ENCODE measurements around the gene RPAIN.
A peak's percentile ranks its signal among the peaks of the same experiment; 100 is the strongest.

The RPAIN gene

DNA sequence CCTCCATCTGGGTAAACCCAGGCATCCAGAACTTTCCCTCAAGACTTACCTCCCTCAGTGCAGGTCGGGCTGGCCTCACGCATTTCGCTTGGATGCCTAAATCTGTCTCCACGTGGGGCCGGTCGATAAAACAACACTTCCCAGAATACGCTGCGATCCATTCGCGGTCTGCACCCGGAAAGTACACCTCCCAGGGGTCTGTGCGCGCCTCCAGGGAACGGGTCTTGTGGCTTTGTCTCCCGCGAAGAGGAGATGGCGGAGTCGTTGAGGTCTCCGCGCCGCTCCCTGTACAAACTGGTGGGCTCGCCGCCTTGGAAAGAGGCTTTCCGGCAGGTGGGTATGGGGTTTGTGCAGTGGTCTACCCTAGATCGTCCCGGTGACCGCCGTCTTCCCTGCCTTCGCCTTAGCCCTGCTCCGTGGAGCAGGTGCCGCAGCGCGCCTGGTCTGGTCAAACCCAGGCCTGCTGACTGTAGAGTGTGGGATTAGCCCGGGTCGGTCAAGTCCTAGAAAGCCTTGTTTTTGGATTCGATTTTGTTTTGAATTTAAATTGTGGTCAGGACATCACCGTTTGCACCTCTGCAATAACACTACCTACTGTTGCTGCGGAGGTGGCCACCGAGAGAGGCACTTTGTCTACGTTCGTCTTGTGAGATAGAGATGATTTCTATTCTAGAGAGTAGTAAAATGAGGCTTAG lies at the start of gene RPAIN:
Gene RPAIN, plus strand, starts transcription at position 224 of the 695 bp plus-strand sequence. Its CDS starts 29 bp downstream, at position 253.
- peak; percentile 91 for DNase-seq

GRCh38 chr17:5370411-5370810 lies 49.6 kb upstream of the RPAIN start:
- DNase-seq = no peak

- no peak for DNase-seq
Measured at GRCh38 chr17:5373112-5373511, 46.9 kb upstream of the RPAIN start.

DNA sequence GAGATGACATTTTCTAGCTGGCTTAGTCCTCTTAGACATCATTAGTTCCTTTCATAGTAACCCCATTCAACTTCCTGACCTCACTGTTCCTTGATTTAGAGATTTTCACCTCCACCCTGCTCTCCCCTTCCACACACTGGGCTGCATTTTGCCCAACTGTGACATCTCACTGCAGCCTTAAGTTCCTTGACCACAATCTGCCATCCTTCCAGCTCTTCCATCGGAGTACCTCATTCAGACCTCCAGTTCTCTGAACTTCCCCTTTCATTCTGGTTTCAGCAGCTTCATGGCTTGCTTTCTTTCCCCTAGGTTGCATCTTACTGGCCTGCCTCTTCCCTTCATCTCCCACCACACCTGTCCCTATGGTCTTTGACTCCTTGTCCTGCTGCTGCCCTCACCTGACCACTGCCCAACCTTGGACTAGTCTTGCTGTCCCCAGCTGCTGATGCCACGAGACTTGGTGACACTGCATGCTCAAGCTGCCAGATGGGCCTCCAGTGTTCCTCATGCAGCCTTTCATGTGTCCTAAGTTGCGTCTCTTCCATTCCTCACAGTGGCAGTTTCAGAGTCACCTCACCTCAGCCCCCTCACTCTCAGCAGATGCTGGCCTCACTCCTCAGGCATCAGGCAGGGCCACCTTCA lies 41.3 kb upstream of the RPAIN start:
- no peak for DNase-seq

- no peak for DNase-seq
Measured at GRCh38 chr17:5379351-5380107, 40.5 kb upstream of the RPAIN start.

- no peak for DNase-seq
Measured at GRCh38 chr17:5380491-5381135, 39.4 kb upstream of the RPAIN start.

GRCh38 chr17:5381542-5381941 lies 38.4 kb upstream of the RPAIN start:
- no peak for DNase-seq

GRCh38 chr17:5391678-5392077 lies 28.3 kb upstream of the RPAIN start:
- DNase-seq = no peak

DNA sequence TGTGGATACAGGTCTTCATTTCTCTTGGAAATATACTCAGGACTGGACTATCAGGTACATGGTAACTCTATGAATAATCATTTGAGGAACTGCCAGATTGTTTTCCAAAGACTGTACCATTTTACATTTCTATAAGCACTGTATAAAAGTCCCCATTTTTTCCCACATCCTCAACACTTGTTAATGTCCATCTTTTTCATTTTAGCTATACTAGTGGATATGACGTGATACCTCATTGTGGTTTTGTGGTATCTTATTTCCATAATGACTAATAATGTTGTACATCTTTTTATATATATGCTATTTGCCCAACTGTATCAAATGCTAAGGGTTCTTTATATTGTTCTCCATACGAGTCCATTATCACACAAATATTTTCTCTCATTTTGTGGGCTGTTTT lies 23.4 kb upstream of the RPAIN start:
- DNase-seq = no peak

GRCh38 chr17:5399767-5400166 lies 20.2 kb upstream of the RPAIN start:
- DNase-seq = no peak

GRCh38 chr17:5405400-5405799 lies 14.6 kb upstream of the RPAIN start:
- no peak for DNase-seq

GRCh38 chr17:5408186-5408585 lies 11.8 kb upstream of the RPAIN start:
- DNase-seq = no peak

DNA sequence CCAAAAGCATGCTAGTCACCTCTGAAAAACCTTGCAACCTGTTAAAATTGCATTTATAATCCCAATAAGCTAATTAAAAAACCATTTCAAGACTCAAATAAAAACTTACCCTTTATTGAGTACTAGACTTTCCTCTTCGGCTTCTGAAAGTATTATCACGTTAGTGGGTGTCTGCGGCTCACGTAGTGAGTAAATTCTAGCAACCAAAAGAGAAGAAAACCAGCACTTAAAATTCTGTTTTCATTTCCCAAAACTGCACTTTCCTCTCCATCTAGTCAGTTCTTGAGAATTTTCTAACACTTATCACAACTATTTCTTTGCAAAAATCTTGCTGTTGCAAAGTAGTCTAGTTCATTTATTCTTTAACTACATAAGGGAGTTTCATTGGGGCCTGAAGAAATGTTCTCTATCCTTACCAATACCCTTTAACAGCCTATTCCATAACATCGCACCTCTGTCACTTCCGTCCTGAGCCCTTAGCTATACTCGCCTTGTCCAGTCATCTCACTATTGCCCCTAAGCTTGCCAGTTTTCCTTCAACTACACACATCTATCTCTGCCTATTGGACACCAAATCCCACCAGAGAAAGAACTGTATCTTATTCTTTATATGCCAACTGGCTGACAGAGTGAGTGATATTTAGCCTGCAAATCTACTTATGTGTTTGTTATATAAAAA lies 9.2 kb upstream of the RPAIN start:
- no peak for DNase-seq

DNA sequence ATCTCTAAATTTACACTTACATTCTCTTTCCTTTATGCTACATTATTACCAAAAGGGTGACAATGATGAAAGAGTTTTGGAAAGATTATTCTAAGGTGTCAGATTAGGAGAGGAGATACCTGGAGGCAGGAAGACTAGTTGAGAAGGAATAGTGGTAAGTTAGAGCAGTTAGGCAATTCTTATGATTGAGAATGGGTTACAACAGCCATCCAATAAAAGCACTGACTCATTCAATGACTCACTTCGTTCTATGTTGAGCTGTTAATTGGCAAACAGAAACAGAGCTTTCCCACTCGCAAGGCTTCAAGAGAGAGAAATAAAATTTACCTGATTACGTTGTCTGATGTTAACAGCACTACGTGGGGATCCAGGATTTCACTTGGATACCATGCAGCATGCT lies 6.3 kb upstream of the RPAIN start:
- no peak for DNase-seq

DNA sequence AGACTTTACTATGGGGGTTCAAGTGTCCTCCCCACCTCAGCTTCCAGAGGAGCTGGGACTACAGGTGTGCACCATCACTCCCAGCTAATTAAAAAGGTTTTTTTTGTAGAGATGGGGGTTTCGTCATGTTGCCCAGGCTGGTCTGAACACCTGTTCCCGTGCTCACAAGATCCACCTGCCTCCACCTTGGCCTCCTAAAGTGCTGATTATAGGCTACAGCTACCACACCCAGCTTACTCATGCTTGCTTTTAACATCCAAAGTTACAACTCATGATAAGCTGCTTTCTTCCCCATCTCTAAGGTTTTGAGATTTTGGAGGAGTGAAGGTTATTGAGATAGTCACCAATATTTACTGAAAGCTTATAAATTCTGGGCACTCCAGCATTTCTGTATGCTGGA lies 3.1 kb upstream of the RPAIN start:
- no peak for DNase-seq

GRCh38 chr17:5418858-5419355 lies 1.1 kb upstream of the RPAIN start:
- DNase-seq = peak; percentile 73

GRCh38 chr17:5419356-5419958 lies 525 bp upstream of the RPAIN start, which contains the start of gene NUP88:
TSS of gene NUP88 (minus strand) at chr17:5419662. CDS start at chr17:5419650, 12 bp downstream.
- peak; percentile 98 for DNase-seq

- no peak for DNase-seq
Measured at GRCh38 chr17:5422505-5422904, 2.5 kb downstream of the RPAIN start.

GRCh38 chr17:5424909-5425308 lies 4.9 kb downstream of the RPAIN start:
- DNase-seq = no peak

GRCh38 chr17:5425826-5426225 lies 5.8 kb downstream of the RPAIN start:
- DNase-seq = no peak

GRCh38 chr17:5429191-5429887 lies 9.4 kb downstream of the RPAIN start:
- DNase-seq = no peak
